WTC11 (cell line): Measurements from ENCODE around the gene COLQ.
"Not testable (repeated sequence)": the region's sequence is repeated elsewhere in the genome, so short reads cannot be mapped to it uniquely, and the experiment has no call there.

ENCODE experiments used
- CTCF ChIP-seq: fragments of 200-600 bp; IDR thresholded peaks from 2 replicates; pipeline ENCODE4 v1.8.0; 2022; ENCODE audit warnings: antibody characterized with exemption
- MLX ChIP-seq: sonication (generic); formaldehyde crosslinking; IDR thresholded peaks from 2 replicates; pipeline ENCODE4 v1.8.1; 2023; ENCODE audit warnings: mild to moderate bottlenecking, missing genetic modification reagents, moderate library complexity
- NFYB ChIP-seq: sonication (generic); formaldehyde crosslinking; conservative IDR thresholded peaks from 2 replicates; pipeline ENCODE4 v1.8.0; 2022; ENCODE audit warnings: low read depth, missing genetic modification reagents
- RELA ChIP-seq: sonication (generic); formaldehyde crosslinking; IDR thresholded peaks from 2 replicates; pipeline ENCODE4 v1.8.1; 2022; ENCODE audit warnings: missing genetic modification reagents, mild to moderate bottlenecking, borderline replicate concordance
- SMAD4 ChIP-seq: sonication (generic); formaldehyde crosslinking; IDR thresholded peaks from 2 replicates; pipeline ENCODE4 v1.8.0; 2022; ENCODE audit warnings: mild to moderate bottlenecking, missing genetic modification reagents
- TP53 ChIP-seq: sonication (generic); formaldehyde crosslinking; IDR thresholded peaks from 2 replicates; pipeline ENCODE4 v1.8.1; 2023; ENCODE audit warnings: mild to moderate bottlenecking, missing genetic modification reagents
- ZBTB43 ChIP-seq: sonication (generic); formaldehyde crosslinking; IDR thresholded peaks from 2 replicates; pipeline ENCODE4 v1.8.1; 2023; ENCODE audit warnings: mild to moderate bottlenecking, missing genetic modification reagents
- ZNF121 ChIP-seq: sonication (generic); formaldehyde crosslinking; IDR thresholded peaks from 2 replicates; pipeline ENCODE4 v1.8.0; 2023; ENCODE audit warnings: missing genetic modification reagents
- ZNF138 ChIP-seq: sonication (generic); formaldehyde crosslinking; conservative IDR thresholded peaks from 2 replicates; pipeline ENCODE4 v1.8.1; 2022; ENCODE audit warnings: mild to moderate bottlenecking, moderate library complexity, missing genetic modification reagents
- ZNF317 ChIP-seq: sonication (generic); formaldehyde crosslinking; IDR thresholded peaks from 2 replicates; pipeline ENCODE4 v1.8.1; 2023; ENCODE audit warnings: low read depth, mild to moderate bottlenecking, moderate library complexity, missing genetic modification reagents, borderline replicate concordance
- TF ChIP-seq, protein P1 (sequence below): sonication (generic); formaldehyde crosslinking; IDR thresholded peaks from 2 replicates; pipeline ENCODE4 v1.8.1; 2023; ENCODE audit warnings: mild to moderate bottlenecking, missing genetic modification reagents, moderate library complexity
- TF ChIP-seq, protein P2 (sequence below): sonication (generic); formaldehyde crosslinking; IDR thresholded peaks from 2 replicates; pipeline ENCODE4 v1.8.1; 2022; ENCODE audit warnings: missing genetic modification reagents, borderline replicate concordance

- not testable (repeated sequence) for TF ChIP-seq CTCF; NFYB (CRISPR knock-in tag); ZNF138; MLX (CRISPR knock-in tag); RELA (CRISPR knock-in tag); ZBTB43 (CRISPR knock-in tag); ZNF121 (CRISPR knock-in tag); TP53; ZNF317; SMAD4 (CRISPR knock-in tag)
- TF ChIP-seq, protein P1, sequence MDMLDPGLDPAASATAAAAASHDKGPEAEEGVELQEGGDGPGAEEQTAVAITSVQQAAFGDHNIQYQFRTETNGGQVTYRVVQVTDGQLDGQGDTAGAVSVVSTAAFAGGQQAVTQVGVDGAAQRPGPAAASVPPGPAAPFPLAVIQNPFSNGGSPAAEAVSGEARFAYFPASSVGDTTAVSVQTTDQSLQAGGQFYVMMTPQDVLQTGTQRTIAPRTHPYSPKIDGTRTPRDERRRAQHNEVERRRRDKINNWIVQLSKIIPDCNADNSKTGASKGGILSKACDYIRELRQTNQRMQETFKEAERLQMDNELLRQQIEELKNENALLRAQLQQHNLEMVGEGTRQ (CRISPR knock-in tag) = not testable (repeated sequence)
- TF ChIP-seq, protein P2, sequence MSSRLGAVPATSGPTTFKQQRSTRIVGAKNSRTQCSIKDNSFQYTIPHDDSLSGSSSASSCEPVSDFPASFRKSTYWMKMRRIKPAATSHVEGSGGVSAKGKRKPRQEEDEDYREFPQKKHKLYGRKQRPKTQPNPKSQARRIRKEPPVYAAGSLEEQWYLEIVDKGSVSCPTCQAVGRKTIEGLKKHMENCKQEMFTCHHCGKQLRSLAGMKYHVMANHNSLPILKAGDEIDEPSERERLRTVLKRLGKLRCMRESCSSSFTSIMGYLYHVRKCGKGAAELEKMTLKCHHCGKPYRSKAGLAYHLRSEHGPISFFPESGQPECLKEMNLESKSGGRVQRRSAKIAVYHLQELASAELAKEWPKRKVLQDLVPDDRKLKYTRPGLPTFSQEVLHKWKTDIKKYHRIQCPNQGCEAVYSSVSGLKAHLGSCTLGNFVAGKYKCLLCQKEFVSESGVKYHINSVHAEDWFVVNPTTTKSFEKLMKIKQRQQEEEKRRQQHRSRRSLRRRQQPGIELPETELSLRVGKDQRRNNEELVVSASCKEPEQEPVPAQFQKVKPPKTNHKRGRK (CRISPR knock-in tag) = not testable (repeated sequence)
Observed at GRCh38 chr3:15484551-15484950, 37.0 kb downstream of the COLQ start.
